Esophagus squamous epithelium (tissue), 5 donors: ENCODE results near the gene SLC2A6. TPM values are rescaled to one million over a fixed set of nuclear protein-coding genes. Genes with fewer than 3 reads are reported as not detected.

Experiments used
- DNase-seq: peaks from one replicate; lab custom pipeline; 2025; lab: John Stamatoyannopoulos, UW
- H3K27ac ChIP-seq, 4 donors: fragments of 200-600 bp; sonication (generic); one replicate each; pipeline ENCODE4 v1.5.1; 2016 to 2019; ENCODE audit warnings: mild to moderate bottlenecking in 1 of 4
- H3K27me3 ChIP-seq, 4 donors: fragments of 200-600 bp; sonication (generic); 1 replicate in 3 of 4; 2 replicates in 1 of 4; pipeline versions ENCODE4 v1.5.1 to v1.6.0; 2017 to 2021; ENCODE audit warnings: antibody characterized with exemption in 1 of 4
- H3K36me3 ChIP-seq, 3 donors: fragments of 200-600 bp; sonication (generic); one replicate each; pipeline ENCODE4 v1.5.1; 2016 to 2019
- H3K4me1 ChIP-seq, 3 donors: fragments of 200-600 bp; sonication (generic); one replicate each; pipeline ENCODE4 v1.5.1; 2017 to 2019
- H3K4me3 ChIP-seq, 4 donors: fragments of 200-600 bp; sonication (generic); 1 replicate in 3 of 4; 2 replicates in 1 of 4; pipeline ENCODE4 v1.5.1; 2016 to 2019; ENCODE audit warnings: mild to moderate bottlenecking in 2 of 4, moderate library complexity in 1 of 4
- H3K9me3 ChIP-seq, 3 donors: fragments of 200-600 bp; sonication (generic); one replicate each; pipeline ENCODE4 v1.5.1; 2016 to 2019
- POLR2A ChIP-seq, 4 donors: fragments of 450-650 bp; IDR thresholded peaks; one replicate each; pipeline ENCODE4 v1.6.1; 2017; ENCODE audit warnings: antibody characterized with exemption in 4 of 4, mild to moderate bottlenecking in 4 of 4, moderate library complexity in 3 of 4
- WGBS, 2 donors: methylation state at CpG; one replicate each; pipeline ENCODE4 v1.1.5; 2018; 5-methylcytosine and 5-hydroxymethylcytosine counted together
- intact Hi-C: fragments of 100-400 bp; cut with DNase I; formaldehyde crosslinking; loops from one replicate; pipeline ENCODE4 v1.15.0; 2022
- total RNA-seq, 4 donors: library from RNA; depleted of rRNA; stranded (reverse); fragments of >200 nt; gene quantifications; one replicate each; pipeline ENCODE4 v1.1.0, GENCODE V29; 2016
- TF ChIP-seq, protein P1 (sequence below), 6 experiments: fragments of 450-650 bp in 4 of 6; fragments of 200-600 bp in 2 of 6; sonication (generic) in 2 of 6; IDR thresholded peaks; one replicate each; pipeline ENCODE4 v1.5.1; 2016 to 2019; ENCODE audit warnings: antibody characterized with exemption in 6 of 6, mild to moderate bottlenecking in 4 of 6, moderate library complexity in 4 of 6
- donor health status: DM: yes; HTN: yes; CAD: no.

SLC2A6 gene
- total RNA-seq, 4 donors from 2014 or later, result 0.42 to 1.1 (median 0.85) TPM

DNA sequence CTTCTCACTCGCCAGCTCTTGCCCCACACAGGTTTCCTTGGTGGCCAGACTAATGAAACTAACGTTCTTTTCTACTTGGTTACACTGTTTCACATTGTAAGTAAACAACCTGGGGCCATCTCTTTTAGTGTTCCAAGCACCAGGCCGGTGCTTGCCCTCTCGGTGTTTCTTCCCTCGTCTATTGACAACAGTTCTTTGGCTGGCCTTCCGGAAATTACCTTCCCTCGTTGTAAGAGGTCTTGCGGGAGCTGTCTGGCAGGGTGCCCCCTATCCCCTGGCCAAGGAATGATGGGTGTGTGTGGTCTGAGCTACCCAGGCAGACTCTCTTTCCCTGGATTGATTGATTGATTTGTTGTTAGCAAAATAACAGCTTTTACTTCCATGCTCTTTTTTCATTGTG is 46.8 kb upstream of the SLC2A6 start:
- no peaks in the 10 kb centered on the region for H3K36me3 ChIP-seq
- H3K9me3 ChIP-seq, result no peaks in the 10 kb centered on the region
- H3K4me1 ChIP-seq, result peaks cover 0 to 40% (median 12%) of the 10 kb centered on the region in 3 donors
- TF ChIP-seq, protein P1, sequence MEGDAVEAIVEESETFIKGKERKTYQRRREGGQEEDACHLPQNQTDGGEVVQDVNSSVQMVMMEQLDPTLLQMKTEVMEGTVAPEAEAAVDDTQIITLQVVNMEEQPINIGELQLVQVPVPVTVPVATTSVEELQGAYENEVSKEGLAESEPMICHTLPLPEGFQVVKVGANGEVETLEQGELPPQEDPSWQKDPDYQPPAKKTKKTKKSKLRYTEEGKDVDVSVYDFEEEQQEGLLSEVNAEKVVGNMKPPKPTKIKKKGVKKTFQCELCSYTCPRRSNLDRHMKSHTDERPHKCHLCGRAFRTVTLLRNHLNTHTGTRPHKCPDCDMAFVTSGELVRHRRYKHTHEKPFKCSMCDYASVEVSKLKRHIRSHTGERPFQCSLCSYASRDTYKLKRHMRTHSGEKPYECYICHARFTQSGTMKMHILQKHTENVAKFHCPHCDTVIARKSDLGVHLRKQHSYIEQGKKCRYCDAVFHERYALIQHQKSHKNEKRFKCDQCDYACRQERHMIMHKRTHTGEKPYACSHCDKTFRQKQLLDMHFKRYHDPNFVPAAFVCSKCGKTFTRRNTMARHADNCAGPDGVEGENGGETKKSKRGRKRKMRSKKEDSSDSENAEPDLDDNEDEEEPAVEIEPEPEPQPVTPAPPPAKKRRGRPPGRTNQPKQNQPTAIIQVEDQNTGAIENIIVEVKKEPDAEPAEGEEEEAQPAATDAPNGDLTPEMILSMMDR (IDR thresholded peaks at IDR 0.05), result no peak
- no peak for TF ChIP-seq POLR2A (IDR thresholded peaks at IDR 0.05)
- H3K4me3 ChIP-seq, result no peak overlapping the region
- peaks cover 0 to 56% (median 0%) of the 10 kb centered on the region in 4 donors for H3K27me3 ChIP-seq
- intact Hi-C loops, result no loop called here
- H3K27ac ChIP-seq, result no peak overlapping the region
- 31 to 34% methylated on average over 7 to 8 of the region's 8 CpGs for WGBS, 2 donors
- no peak for DNase-seq

DNA sequence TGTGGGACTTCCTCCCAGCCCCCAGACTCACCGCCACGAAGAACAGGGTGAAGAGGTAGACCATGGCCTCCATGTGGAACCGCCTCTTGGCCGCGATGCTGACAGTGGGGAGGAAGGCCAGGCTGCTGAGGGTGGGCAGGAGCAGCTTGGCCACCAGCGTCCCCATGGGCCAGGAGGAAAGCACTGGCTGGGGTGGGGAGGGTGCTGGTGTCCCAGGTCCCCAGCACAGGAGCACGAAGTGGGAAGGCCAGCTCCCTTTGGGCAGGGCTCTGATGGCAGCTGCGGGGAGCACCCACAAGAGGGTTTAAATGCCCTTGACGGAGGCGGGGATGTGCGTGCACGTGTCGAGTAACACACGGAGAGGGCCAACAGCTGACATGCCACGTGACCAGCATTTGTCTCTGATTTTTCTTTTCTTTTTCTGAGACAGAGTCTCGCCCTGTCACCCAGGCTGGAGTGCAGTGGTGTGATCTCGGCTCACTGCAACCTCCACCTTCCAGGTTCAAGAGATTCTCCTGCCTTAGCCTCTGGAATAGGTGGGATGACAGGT is 45.9 kb upstream of the SLC2A6 start, which contains the start of gene MYMK:
MYMK (minus strand) TSS at position 281 of the 550 bp plus-strand sequence; CDS start at position 166, 115 bp downstream.
- H3K27me3 ChIP-seq, result peaks cover 0 to 49% (median 0%) of the 10 kb centered on the region in 4 donors
- TF ChIP-seq, protein P1 (IDR thresholded peaks at IDR 0.05), result no peak
- no peak for TF ChIP-seq POLR2A (IDR thresholded peaks at IDR 0.05)
- peaks cover 5 to 48% (median 17%) of the 10 kb centered on the region in 3 donors for H3K4me1 ChIP-seq
- no peak within 1 kb of the TSS for H3K4me3 ChIP-seq
- H3K27ac ChIP-seq, result no peak within 1 kb of the TSS
- H3K9me3 ChIP-seq, result no peaks in the 10 kb centered on the region
- intact Hi-C loops, result no loop called here
- no peaks in the 10 kb centered on the region for H3K36me3 ChIP-seq
- 94 to 100% methylated on average over 4 to 8 of the region's 17 CpGs for WGBS, 2 donors
- no peak for DNase-seq

DNA sequence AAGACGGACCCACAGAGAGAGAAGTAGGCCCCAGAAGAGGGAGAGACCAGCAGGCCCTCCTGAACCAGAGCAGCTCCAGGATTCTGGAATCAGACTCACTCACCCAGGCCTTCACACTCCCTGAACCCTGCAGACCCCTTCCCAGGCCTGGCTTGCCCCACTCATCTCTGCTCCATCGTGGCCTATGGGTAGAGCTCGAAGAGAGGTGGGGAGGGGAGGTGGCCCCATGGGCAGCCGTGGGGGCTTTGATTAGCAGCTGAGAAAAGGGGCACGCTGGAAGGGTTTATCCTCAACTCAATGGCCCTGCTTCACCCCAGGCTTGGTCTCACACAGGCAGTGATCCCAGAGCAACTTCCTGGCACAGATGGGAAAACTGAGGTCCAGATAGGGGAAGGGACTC is 45.2 kb upstream of the SLC2A6 start:
- H3K36me3 ChIP-seq, result no peaks in the 10 kb centered on the region
- intact Hi-C loops, result no loop called here
- TF ChIP-seq POLR2A (IDR thresholded peaks at IDR 0.05), result no peak
- TF ChIP-seq, protein P1 (IDR thresholded peaks at IDR 0.05), result no peak
- 84 to 90% methylated on average over 5 of the region's 5 CpGs for WGBS, 2 donors
- H3K4me3 ChIP-seq, result no peak overlapping the region
- DNase-seq, result no peak
- H3K4me1 ChIP-seq, result peaks cover 5 to 52% (median 17%) of the 10 kb centered on the region in 3 donors
- H3K27ac ChIP-seq, result no peak overlapping the region
- H3K27me3 ChIP-seq, result peaks cover 0 to 42% (median 0%) of the 10 kb centered on the region in 4 donors
- H3K9me3 ChIP-seq, result no peaks in the 10 kb centered on the region

DNA sequence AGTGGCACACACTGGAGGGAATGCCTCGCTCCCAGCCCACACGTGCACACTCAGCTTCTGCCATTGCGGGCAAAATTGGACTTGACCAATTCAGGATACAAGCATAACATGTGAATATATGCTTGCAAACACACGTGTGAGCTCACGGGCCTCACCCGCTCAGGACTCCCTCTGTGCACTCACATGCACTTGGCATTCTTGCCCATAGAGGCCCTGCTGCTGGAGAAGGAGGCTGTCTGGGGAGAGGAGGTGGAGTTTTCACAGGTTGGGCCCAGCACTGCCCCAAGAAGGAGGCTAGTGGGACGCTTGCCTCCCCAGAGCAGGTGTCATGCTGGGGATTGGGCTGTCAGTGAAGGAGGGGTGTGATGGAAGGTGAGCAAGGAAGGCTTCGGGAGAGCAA is 44.2 kb upstream of the SLC2A6 start:
- no peaks in the 10 kb centered on the region for H3K9me3 ChIP-seq
- DNase-seq, result no peak
- peaks cover 0 to 32% (median 0%) of the 10 kb centered on the region in 4 donors for H3K27me3 ChIP-seq
- peaks cover 5 to 45% (median 17%) of the 10 kb centered on the region in 3 donors for H3K4me1 ChIP-seq
- intact Hi-C loops, result no loop called here
- H3K27ac ChIP-seq, result no peak overlapping the region
- no peak overlapping the region for H3K4me3 ChIP-seq
- no peak for TF ChIP-seq POLR2A (IDR thresholded peaks at IDR 0.05)
- H3K36me3 ChIP-seq, result no peaks in the 10 kb centered on the region
- 88 to 94% methylated on average over 1 to 5 of the region's 8 CpGs for WGBS, 2 donors

DNA sequence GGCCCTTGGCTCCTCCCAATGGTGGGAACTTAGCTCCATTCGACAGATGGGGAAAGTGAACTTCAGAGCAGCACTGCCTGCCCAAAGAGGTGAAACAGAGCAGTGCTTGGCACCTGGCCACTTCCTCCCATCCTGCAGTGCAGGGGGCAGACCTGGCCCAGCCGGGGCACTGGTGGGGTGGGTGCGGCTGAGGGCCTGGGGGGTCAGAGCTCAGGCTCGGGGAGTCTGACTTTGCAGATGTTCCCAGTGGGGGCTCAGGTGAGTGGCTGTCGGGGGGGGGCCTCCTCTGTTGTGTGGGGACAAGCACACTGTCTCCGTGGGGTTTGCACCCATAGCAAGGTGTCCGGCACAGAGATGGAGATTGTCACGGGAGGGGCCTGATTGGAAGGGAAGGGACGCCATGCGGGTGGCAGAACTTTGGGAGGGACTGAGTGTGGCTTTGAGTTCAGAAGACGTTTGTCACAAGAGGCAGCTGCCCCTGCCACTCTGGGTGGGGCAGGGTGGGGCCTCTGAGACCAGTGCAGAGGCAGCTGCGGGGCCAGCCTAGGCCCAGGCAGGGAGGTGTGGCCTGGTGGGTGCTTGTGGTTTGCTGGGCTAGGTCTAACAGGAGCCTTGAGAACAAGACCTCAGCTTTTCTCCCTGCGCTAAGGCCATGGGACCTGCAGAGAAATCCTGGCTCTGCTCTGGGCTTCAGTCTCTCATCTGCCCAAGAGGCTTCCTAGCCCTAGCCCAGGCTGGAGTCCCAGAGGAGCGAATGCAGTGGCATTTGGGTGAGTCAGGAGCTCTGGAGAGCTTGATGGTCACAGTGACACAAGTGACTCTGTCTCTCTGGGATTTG is 43.4 kb upstream of the SLC2A6 start:
- no peak for TF ChIP-seq POLR2A (IDR thresholded peaks at IDR 0.05)
- TF ChIP-seq, protein P1 (IDR thresholded peaks at IDR 0.05), result no peak
- Histone ChIP-seq H3K9me3 (no peaks in the 10 kb centered on the region), H3K27ac (no peak overlapping the region), H3K4me1 (peaks cover 5 to 36% (median 15%) of the 10 kb centered on the region in 3 donors), H3K4me3 (no peak overlapping the region), H3K36me3 (no peaks in the 10 kb centered on the region), H3K27me3 (peaks cover 0 to 24% (median 0%) of the 10 kb centered on the region in 4 donors)
- intact Hi-C loops, result no loop called here
- no peak for DNase-seq
- 60 to 71% methylated on average over 4 to 5 of the region's 14 CpGs for WGBS, 2 donors
